ENCODE measurements around the gene SLC5A2. TPM values are rescaled to one million over a fixed set of nuclear protein-coding genes. Genes with fewer than 3 reads are reported as not detected.
"Not testable (repeated sequence)": the region's sequence is repeated elsewhere in the genome, so short reads cannot be mapped to it uniquely, and the experiment has no call there.

SLC5A2 gene
- total RNA-seq, 1 donor from 2014 or later = 0.62 TPM

GRCh38 chr16:31529108-31529936 is 46.4 kb downstream of the SLC5A2 start:
- DNase-seq = no peak

- DNase-seq = no peak
Measured at GRCh38 chr16:31529937-31530312, 47.0 kb downstream of the SLC5A2 start.

GRCh38 chr16:31530405-31530804 is 47.5 kb downstream of the SLC5A2 start:
- no peak for DNase-seq

- no peak for DNase-seq
Measured at GRCh38 chr16:31531096-31531495, 48.2 kb downstream of the SLC5A2 start.

- DNase-seq = no peak
Measured at GRCh38 chr16:31532120-31532519, 49.2 kb downstream of the SLC5A2 start.

- no peak for DNase-seq
Measured at GRCh38 chr16:31532896-31533295, 50.0 kb downstream of the SLC5A2 start.

- no peak for DNase-seq
Measured at GRCh38 chr16:31535737-31536136, 52.8 kb downstream of the SLC5A2 start.

- no peak for DNase-seq
Measured at GRCh38 chr16:31536804-31537361, 54.0 kb downstream of the SLC5A2 start.

- no peak for DNase-seq
Measured at GRCh38 chr16:31537362-31538242, 54.7 kb downstream of the SLC5A2 start.

GRCh38 chr16:31538243-31538598 is 55.3 kb downstream of the SLC5A2 start:
- DNase-seq = not testable (repeated sequence)

GRCh38 chr16:31539762-31540161 is 56.8 kb downstream of the SLC5A2 start:
- DNase-seq = not testable (repeated sequence)

Other genes starting within 250 kb of the SLC5A2 start
- gene ITGAM, start 223.1 kb upstream of the SLC5A2 start, total RNA-seq = 4.7 TPM
- gene ITGAX, start 127.9 kb upstream of the SLC5A2 start, total RNA-seq = 1.6 TPM
- gene ITGAD, start 89.8 kb upstream of the SLC5A2 start, total RNA-seq = not detected
- not detected for gene COX6A2, start 54.8 kb upstream of the SLC5A2 start, total RNA-seq
- 0.94 TPM for gene ZNF843, start 40.3 kb upstream of the SLC5A2 start, total RNA-seq
- gene ARMC5, start 23.6 kb upstream of the SLC5A2 start, total RNA-seq = 8.4 TPM
- 3.7 TPM for gene TGFB1I1, start 11.0 kb upstream of the SLC5A2 start, total RNA-seq
- gene RUSF1, start 25.3 kb downstream of the SLC5A2 start, total RNA-seq = 34.5 TPM
- 8.1 TPM for gene AHSP, start 44.8 kb downstream of the SLC5A2 start, total RNA-seq

Measured in occipital lobe (tissue), 2 donors.